ENCODE results near the gene PRSS36.

The PRSS36 gene

DNA sequence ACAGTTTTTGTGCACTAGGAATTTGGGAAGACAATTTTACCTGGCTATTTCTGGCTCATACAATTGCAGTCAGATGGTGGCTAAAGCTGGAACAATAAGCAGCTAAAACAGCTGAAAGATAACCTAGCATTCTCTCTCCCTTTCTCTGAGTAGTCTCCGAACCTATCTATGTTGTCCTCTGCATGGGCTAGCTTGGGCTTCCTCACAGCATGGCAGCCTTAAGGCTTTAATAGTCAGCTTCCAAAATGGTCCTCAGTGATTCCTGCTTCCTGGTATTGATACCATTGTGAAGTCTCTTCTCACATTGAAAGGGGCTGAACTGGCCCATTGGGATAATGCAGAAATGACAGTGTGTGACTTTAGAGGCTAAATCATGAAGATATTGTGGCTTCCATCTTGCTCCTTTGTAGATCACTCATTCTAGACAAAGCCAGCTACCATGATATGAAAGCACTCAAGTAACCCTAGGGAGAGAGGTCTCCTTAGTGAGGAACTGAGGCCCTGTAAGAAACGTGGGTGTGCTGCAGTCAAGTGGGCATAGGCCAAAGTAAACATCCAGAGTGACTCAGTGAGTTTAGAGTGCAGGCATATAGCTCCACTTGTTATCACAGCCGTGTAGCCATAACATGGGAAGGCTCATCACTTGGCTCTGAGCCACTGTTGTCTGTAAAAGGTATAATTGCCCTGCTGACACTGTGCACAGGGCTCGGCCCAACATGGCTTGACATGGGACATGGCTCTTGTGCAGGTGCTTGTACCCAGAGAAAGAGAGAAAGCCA is 49.8 kb downstream of the PRSS36 start:
- no peak for DNase-seq (ENCODE audit: low read depth)

DNA sequence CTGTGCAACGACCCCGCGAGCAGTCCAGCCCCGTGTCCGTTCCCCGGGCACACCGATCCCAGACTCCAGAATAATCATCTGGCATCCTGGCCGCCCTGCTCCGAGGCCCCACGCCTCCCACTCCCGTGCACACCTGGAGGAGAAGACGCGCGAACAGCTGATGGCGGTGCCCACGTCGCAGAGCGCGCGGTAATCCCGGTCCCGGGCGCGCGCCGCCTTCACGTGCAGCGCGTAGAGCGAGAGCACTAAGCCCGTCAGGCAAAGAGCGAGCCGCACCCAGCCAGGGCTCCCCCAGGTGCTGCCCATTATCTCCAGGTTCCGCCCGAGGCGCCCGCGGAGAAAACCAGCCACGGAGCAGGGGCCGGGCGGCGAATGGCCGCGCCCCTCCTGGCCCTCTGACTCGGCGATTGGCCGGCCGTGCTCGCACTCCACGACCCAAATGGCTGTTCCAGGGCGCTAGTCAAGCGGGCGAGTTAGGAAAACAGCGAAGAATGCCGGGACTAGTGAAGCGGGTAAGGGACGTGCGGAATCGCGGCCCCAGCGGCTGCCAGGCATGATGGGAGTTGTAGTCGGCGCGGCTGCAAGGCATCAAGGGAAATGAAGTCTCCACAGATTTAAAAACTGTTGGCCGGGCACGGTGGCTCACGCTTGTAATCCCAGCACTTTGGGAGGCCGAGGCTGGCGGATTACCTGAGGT is 55.3 kb downstream of the PRSS36 start, which contains the start of gene VKORC1:
TSS of gene VKORC1 (minus strand) at position 374 of the 697 bp plus-strand sequence. CDS start at position 306, 68 bp downstream.
- peak; percentile 87 for DNase-seq (ENCODE audit: low read depth)

DNA sequence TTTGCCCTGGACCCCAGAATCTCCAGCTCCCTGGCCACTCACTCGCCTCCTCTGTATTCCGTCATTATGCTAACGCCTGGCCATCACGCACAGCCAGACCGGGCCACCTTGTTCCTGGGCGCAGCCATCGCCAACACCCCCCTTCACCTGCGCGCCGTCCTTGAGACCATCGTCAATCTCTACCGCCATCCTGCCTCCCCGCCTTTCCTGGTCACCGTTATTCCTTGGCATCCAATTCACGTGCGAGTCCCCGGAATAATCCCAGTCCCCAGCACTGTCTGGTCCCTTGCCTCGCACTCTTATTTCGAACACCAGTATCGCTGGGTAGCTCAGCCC is 55.8 kb downstream of the PRSS36 start:
- no peak for DNase-seq (ENCODE audit: low read depth)

DNA sequence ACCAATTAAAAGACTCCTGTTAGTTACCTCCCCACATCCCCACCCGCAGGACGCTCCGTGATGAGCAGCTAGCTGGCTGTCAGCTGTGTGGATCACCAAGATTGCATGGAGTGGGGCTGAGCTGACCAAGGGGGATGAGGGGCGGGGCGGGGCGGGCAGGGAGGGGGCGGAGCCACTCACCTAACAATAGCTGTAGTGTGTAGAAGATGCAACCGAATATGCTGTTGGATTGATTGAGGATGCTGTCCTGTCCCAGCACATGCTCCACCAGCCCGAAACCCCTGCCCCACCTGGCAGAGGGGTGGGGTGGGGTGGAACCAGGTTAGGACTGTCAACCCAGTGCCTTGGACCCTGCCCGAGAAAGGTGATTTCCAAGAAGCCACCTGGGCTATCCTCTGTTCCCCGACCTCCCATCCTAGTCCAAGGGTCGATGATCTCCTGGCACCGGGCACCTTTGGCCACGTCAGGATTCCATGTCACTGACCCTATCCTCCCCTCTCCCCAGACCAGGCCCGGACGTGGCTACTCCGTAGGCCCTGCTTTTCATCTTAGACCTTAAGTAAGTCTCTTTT is 56.6 kb downstream of the PRSS36 start:
- DNase-seq (ENCODE audit: low read depth), result no peak

DNA sequence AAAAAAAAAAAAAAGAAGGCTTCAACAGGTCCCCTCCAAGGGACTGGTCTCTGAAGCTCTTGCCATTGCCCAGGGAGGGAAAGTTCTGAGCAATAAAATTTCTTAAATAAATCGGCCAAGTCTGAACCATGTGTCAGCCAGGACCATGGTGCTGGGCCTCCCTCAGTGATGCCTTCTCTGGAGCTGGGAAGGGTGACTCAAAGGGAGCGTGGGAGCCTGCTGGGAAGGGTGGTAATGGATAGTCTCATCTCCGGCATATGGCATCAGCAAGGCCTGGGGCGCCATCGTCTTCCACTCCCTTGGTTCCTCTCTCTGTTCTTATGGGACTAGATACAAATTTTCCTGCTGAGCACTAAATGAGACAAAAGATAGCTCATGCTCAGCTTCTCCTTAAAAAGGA is 57.5 kb downstream of the PRSS36 start:
- DNase-seq (ENCODE audit: low read depth), result no peak

DNA sequence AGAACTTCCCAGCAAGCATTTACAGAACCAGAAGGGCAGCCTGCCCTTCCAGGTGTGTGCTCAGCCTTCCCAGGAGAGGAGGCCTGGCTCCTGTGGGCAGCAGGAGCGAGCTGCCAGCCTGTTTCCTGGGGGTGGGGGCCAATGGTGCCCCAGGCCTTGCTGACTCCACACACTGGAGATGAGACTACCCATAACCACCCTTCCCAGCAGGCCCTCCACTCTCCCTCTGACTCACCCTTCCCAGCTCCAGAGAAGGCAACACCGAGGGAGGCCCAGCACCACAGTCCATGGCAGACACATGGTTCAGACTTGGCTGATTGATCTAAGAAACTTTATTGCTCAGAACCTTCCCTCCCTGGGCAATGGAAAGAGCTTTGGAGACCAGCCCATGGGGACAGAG is 59.3 kb downstream of the PRSS36 start:
- no peak for DNase-seq (ENCODE audit: low read depth)

DNA sequence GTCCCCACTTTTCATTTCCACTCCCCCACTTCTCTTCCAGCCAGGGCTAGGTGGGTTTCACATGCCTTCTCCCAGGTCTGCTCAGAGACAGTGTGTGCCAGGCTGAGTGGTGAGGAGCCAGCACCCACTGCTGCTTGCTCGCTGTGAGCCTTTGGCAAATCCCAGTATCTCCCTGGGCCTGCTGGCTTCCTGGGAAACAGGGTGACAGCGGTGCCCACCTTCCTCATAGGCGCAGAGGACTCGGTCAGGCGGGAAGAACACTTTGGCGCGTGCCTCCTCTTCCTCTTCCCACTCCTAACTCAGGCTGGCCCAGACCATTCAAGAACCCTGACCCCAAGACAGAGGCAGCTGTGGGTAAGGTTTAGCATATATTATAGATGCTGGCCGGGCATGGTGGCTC is 60.7 kb downstream of the PRSS36 start:
- DNase-seq (ENCODE audit: low read depth), result no peak

All from activated T-cell treated with anti-CD3 and anti-CD28 coated beads for 24 hours (primary cell).